HepG2 (cell line): ENCODE data around the gene PACS1. TPM values are rescaled to one million over a fixed set of nuclear protein-coding genes. Genes with fewer than 3 reads are reported as not detected.

Source experiments
- DPF2 ChIP-seq: sonication (generic); formaldehyde crosslinking; IDR thresholded peaks from 2 replicates; pipeline ENCODE4 v1.4.0; 2020; ENCODE audit warnings: mild to moderate bottlenecking, low read depth, missing genetic modification reagents, borderline replicate concordance
- MXI1 ChIP-seq: IDR thresholded peaks from 3 replicates; pipeline ENCODE4 v1.6.1; 2012; ENCODE audit warnings: low read depth, low read length, inconsistent platforms, borderline replicate concordance
- TEAD3 ChIP-seq: optimal IDR thresholded peaks from 2 replicates; pipeline ENCODE3; 2016; ENCODE audit warnings: borderline replicate concordance
- XRCC5 ChIP-seq: fragments of 200-400 bp; formaldehyde crosslinking; optimal IDR thresholded peaks from 2 replicates; pipeline ENCODE3; 2017; ENCODE audit warnings: mild to moderate bottlenecking, low read length
- ZNF12 ChIP-seq: sonication (generic); formaldehyde crosslinking; IDR thresholded peaks from 2 replicates; pipeline ENCODE4 v1.5.0; 2020; ENCODE audit warnings: missing genetic modification reagents
- ZNF737 ChIP-seq: sonication (generic); formaldehyde crosslinking; IDR thresholded peaks from 2 replicates; pipeline ENCODE4 v1.5.0; 2020; ENCODE audit warnings: missing genetic modification reagents, mild to moderate bottlenecking, borderline replicate concordance
- polyA plus RNA-seq, 8 experiments: library from polyadenylated mRNA; depleted of rRNA in 3 of 8; stranded (reverse) in 7 of 8; unstranded in 1 of 8; fragments of >200 nt; fragmentation: Illumina TruSeq in 4 of 8; extraction: Trizol in 4 of 8; gene quantifications; 2 replicates each; pipeline versions ENCODE4 v1.2.1 to v1.2.3, GENCODE V29; 2011 to 2016; ENCODE audit warnings: low read depth in 4 of 8, missing spikeins in 1 of 8, mixed read lengths in 1 of 8; ENCODE audit not compliant: insufficient read depth in 1 of 8
- total RNA-seq, 5 experiments: library from RNA; depleted of rRNA; stranded (reverse); fragments of >200 nt; fragmentation: Illumina TruSeq; extraction: Trizol; gene quantifications; 2 replicates each; pipeline ENCODE4 v1.2.3, GENCODE V29; 2016; ENCODE audit warnings: low read depth in 1 of 5
- TF ChIP-seq, protein P1 (sequence below): sonication (generic); formaldehyde crosslinking; conservative IDR thresholded peaks from 2 replicates; pipeline ENCODE4 v1.8.0; 2022; ENCODE audit warnings: mild to moderate bottlenecking, moderate library complexity, missing genetic modification reagents
- TF ChIP-seq, protein P2 (sequence below): sonication (generic); formaldehyde crosslinking; IDR thresholded peaks from 2 replicates; pipeline ENCODE4 v1.5.0; 2020; ENCODE audit warnings: mild to moderate bottlenecking, missing genetic modification reagents
- TF ChIP-seq, protein P3 (sequence below): IDR thresholded peaks from 2 replicates; pipeline ENCODE4 v1.6.1; 2016; ENCODE audit warnings: low read depth

PACS1 gene
- total and polyA plus RNA-seq, 2 of the 13 experiments (the other 11 are each of a cell fraction or from before 2014, with no cell fraction given) = 7.6 to 8.6 TPM

DNA sequence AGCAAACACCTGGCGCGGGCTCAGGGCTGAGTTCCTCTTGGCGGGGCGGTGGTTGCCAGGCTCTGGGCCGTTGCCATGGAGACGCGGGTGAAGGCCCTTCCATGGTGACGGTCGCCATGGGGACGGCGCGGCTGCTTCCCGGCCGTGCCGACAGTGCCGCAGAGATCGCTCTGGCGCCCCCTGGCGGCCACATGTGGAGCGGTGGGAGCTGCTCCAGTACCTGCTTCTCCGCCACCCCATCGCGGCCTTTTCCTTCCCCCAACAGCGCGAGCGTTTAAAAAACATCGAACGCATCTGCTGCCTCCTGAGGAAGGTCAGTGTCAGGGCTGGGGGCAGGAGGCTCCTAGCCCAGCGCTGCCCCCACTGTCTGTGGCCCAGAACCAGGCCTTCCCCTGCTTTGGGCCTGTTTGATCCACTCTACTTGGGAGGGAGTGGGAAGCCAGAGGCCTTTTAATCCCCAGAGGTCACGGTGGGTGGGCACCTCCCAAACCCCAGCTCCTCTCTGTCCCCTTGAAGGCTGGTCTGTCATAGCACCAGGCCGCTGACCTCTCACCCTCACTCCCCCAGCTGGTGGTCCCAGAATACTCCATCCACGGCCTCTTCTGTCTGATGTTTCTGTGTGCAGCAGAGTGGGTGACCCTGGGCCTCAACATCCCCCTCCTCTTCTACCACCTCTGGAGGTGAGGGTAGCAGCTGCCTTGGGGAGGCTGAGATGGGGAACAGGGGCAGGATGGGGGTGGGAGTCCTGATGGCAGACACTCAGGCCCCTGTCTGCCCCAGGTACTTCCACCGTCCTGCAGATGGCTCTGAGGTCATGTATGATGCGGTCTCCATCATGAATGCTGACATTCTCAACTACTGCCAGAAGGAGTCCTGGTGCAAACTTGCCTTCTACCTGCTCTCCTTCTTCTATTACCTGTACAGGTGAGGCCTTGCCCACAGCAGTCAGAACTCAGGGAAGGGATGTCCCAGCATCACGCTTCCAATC is 212.7 kb downstream of the PACS1 start (continued):
- TF ChIP-seq, protein P1, sequence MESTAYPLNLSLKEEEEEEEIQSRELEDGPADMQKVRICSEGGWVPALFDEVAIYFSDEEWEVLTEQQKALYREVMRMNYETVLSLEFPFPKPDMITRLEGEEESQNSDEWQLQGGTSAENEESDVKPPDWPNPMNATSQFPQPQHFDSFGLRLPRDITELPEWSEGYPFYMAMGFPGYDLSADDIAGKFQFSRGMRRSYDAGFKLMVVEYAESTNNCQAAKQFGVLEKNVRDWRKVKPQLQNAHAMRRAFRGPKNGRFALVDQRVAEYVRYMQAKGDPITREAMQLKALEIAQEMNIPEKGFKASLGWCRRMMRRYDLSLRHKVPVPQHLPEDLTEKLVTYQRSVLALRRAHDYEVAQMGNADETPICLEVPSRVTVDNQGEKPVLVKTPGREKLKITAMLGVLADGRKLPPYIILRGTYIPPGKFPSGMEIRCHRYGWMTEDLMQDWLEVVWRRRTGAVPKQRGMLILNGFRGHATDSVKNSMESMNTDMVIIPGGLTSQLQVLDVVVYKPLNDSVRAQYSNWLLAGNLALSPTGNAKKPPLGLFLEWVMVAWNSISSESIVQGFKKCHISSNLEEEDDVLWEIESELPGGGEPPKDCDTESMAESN (CRISPR knock-in tag) = peak; percentile 73; the same call in 1 of the 2 replicates
- TF ChIP-seq DPF2 = no peak
- peak; percentile 100 for TF ChIP-seq MXI1
- no peak for TF ChIP-seq ZNF737 (CRISPR knock-in tag)
- TF ChIP-seq ZNF12 (CRISPR knock-in tag) = no peak
- TF ChIP-seq TEAD3 = peak; percentile 74
- peak; percentile 77 for TF ChIP-seq XRCC5
- TF ChIP-seq, protein P2, sequence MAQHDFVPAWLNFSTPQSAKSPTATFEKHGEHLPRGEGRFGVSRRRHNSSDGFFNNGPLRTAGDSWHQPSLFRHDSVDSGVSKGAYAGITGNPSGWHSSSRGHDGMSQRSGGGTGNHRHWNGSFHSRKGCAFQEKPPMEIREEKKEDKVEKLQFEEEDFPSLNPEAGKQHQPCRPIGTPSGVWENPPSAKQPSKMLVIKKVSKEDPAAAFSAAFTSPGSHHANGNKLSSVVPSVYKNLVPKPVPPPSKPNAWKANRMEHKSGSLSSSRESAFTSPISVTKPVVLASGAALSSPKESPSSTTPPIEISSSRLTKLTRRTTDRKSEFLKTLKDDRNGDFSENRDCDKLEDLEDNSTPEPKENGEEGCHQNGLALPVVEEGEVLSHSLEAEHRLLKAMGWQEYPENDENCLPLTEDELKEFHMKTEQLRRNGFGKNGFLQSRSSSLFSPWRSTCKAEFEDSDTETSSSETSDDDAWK (CRISPR knock-in tag) = no peak
- TF ChIP-seq, protein P3, sequence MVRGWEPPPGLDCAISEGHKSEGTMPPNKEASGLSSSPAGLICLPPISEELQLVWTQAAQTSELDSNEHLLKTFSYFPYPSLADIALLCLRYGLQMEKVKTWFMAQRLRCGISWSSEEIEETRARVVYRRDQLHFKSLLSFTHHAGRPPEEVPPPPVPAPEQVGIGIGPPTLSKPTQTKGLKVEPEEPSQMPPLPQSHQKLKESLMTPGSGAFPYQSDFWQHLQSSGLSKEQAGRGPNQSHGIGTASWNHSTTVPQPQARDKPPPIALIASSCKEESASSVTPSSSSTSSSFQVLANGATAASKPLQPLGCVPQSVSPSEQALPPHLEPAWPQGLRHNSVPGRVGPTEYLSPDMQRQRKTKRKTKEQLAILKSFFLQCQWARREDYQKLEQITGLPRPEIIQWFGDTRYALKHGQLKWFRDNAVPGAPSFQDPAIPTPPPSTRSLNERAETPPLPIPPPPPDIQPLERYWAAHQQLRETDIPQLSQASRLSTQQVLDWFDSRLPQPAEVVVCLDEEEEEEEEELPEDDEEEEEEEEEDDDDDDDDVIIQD = 0 out of 2 replicates have a peak, but pooled peaks have one; percentile 13
- TF ChIP-seq, all 625 proteins: peak for 145
